Superior temporal gyrus (tissue), 1 donor: ENCODE data around the gene KRT8.
"Not testable (repeated sequence)": the region's sequence is repeated elsewhere in the genome, so short reads cannot be mapped to it uniquely, and the experiment has no call there.

Experiments used
- DNase-seq: peaks from one replicate; pipeline ENCODE4 v3.0.0-alpha.2; 2016; ENCODE audit errors: extremely low spot score

Gene KRT8

GRCh38 chr12:52904509-52905300 is at the start of gene KRT8:
TSS of gene KRT8 (minus strand) at chr12:52905076. CDS start at chr12:52904981, 95 bp downstream.
- DNase-seq, result not testable (repeated sequence)

DNA sequence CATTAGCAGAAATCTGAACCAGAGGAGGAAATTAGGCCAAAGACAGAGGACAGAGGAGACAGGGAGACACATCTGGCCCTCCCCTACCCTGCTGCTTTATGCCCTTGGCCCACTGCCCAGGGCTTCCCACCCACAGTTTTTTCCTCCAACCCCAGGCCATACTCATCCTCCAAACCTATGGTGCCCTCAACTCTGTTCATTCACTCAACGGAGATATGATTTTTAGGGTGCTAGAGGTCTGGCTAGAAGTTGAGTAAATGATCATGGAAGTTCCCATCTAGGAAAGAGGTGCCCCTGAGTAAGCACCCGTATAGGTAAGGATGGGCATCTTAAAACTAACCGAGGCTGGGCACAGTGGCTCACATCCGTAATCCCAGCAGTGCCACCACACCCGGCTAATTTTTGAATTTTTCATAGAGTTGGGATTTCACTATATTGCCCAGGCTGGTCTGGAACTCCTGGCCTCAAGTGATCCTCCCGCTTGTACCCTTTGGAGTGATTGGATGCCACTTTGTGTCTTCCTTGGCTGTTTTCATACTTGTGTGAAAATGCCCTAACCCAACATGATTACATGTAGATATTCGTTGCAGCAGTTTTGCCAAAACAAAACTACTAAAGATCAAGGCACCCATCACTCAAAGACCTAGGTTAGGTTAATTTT is 48.4 kb upstream of the KRT8 start:
- no peak for DNase-seq

GRCh38 chr12:52952076-52952801 is 47.4 kb upstream of the KRT8 start:
- no peak for DNase-seq

- no peak for DNase-seq
These were observed 46.8 kb upstream of the KRT8 start for GRCh38 chr12:52951640-52952039.

GRCh38 chr12:52951126-52951525 is 46.2 kb upstream of the KRT8 start:
- DNase-seq, result no peak

DNA sequence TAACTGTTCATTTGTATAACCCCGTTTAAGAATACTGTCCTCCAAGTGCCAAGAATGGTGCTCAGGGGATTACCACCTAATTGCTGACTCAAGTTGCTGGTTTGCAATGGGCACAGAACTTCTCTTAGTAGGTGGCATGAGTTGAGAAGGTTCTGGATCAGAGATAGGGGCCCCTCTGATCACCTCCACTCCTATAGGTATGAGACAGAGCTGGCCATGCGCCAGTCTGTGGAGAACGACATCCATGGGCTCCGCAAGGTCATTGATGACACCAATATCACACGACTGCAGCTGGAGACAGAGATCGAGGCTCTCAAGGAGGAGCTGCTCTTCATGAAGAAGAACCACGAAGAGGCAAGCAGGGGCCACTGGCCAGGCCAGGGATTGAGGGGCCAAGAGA is 45.7 kb upstream of the KRT8 start:
- no peak for DNase-seq

DNA sequence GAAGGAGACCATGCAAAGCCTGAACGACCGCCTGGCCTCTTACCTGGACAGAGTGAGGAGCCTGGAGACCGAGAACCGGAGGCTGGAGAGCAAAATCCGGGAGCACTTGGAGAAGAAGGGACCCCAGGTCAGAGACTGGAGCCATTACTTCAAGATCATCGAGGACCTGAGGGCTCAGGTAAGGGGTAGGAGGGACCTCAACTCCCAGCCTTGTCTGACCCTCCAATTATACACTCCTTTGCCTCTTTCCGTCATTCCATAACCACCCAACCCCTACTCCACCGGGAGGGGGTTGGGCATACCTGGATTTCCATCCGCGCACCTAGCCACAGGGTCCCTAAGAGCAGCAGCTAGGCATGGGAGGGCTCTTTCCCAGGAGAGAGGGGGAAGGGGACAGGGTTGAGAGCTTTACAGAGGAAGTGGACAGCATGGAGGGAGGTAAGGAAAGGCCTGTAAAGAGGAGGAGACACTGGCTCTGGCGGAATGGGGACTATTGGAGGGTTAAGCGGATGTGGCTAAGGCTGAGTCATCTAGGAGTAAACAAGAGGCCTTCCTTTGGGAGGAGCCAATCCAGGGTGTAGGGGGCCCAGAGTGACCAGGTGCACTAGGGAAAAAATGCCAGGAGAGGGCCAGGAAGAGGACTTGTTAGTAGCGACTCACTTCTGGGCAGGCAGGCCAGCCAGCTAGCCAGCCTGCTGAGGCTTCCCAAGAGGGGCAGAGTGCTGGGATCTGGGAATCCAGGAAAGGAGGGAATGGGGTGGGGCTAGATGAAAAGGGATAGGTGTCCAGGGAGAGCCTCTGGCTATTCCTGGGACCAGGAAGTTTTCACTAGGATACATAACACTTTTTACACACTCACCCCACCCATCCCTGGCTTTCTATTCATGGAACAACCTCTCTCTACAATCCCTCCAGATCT is 44.8 kb upstream of the KRT8 start:
- no peak for DNase-seq

GRCh38 chr12:52947738-52948423 is 43.0 kb upstream of the KRT8 start:
- DNase-seq, result no peak

GRCh38 chr12:52946797-52947547 is 42.1 kb upstream of the KRT8 start:
- no peak for DNase-seq

DNA sequence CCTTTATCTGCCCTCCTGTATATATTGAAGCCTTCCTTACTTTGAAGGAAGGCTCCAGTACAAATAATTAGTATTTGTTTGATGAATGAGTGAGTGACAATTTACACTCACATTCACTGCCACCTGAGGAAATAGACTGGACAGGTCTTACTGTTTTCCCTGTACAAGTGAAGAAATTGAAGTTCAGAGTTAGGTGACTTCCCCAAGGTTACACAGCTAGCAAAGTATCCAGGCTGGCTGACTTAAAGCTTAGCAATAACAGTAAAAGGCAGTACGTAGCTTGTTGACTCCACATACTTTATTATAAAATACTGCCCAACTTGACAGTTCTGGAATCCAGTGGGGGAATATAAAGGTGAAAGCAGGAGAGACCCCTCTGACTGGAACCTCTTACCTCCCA is 41.5 kb upstream of the KRT8 start:
- no peak for DNase-seq

DNA sequence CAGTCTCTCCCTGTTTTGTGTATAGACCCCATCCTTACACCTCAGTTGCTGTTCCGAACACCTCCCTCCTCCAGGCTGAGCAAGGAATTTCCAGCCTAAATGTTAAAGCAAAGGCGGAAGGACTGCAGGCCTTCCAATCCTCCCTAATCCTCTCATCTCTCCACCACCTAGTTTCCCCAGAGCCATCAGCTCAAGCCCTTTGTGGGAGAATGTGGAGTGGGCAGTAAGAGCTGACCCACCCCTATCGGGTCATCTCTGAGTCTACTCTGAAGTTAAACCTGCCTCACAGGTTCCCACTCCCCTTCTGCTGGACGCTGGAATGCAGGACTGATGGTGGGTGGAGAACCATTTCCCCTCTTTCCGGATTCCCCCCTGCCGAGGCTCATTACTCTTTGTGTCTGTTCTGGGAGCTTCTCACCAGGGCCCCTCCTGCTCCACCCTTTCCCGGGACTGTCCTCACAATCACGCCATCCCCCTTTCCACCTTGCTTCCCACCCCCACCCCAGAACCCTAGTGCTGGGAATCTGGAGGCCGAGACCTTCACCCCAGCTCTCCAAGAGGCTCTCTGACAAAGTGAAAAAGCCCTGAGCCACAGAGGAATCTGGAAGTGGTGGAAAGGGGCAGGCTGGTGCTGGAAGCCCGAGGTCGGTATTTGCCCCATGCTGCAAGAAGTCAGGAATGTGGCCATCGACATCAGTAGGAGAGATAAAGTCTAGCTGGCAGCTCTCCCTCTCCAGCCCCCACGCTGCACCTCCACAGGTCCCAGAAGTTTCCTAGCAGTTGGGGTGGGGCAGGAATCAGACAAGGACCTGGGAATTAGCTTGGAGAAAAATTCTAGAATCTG is 40.7 kb upstream of the KRT8 start:
- no peak for DNase-seq

GRCh38 chr12:52944683-52945388 is 40.0 kb upstream of the KRT8 start:
- DNase-seq, result no peak

- no peak for DNase-seq
These were observed 38.0 kb upstream of the KRT8 start for GRCh38 chr12:52942901-52943181.

DNA sequence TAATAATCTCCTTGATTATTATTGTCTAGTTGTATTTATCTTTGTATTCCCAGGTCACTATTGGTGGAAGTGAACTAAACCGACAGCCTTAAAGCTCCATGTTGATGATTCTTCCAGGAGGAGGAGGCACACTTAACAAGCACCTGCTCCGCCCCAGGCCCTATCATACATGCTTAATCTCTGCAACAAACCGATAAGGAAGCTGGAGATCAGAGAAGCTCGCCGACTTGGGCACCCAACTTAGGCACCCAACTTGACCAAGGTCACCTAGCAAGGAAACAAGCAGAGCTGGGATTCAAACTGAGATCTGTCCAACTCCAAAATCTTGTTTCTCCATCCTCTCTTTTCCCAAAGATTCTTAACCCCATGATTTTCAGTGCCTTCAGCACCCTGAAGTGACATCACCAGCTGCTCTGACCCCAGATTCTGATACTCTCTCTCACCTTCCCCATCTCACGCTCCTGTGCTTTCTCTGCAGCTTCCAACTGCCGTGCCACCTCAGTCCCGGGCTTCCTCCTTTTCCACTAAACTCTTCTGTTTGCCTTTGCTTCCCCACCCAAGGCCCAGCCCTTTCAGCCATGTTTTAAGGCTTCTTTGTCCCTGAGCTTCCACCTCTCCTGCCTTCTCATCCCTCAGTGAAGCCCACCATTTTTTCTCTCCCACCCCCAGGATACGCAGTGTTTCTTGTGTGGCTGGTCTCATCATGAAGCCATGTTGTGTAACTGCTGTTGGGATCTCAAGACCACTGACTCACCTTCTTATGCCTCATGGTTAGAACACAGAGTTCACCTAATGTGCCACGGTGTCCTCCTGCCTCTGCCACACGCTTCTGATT is 37.4 kb upstream of the KRT8 start:
- DNase-seq, result no peak

DNA sequence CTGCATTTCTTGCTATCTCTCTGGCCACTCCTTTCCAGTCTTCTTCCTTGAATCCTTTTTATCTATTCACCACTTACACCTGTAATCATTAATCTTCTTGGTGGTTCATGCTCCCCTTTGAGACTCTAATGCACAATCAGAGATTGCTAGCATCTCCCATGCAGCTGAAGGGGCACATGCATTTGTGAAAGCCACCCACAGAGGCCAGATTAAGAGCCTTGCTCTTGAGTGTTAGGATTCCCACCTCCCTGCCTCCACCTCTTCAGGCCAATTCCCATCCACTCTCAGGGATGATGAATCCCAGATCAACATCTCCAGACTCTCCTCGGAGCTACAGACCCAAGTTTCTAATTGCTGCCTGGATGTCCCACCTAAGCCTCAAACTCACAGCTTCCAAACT is 24.7 kb upstream of the KRT8 start:
- DNase-seq, result no peak

DNA sequence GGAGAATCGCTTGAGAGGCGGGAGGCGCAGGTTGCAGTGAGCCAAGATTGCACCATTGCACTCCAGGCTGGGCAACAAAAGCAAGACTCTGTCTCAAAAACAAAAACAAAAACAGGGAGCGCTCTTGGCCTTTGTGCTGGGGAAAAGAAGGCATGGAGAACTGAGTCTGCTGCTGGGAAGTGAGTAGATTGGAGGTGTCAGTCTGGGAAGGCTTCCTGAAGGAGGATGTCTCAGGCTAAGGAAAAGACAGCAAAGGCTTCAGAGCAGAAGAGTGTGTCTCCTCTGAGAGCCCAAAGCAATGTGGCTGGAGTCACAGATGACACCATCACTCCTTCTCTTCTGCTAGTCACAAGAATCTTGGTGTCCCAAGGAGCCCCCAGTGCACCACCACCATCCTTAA is 23.1 kb upstream of the KRT8 start:
- DNase-seq, result no peak

DNA sequence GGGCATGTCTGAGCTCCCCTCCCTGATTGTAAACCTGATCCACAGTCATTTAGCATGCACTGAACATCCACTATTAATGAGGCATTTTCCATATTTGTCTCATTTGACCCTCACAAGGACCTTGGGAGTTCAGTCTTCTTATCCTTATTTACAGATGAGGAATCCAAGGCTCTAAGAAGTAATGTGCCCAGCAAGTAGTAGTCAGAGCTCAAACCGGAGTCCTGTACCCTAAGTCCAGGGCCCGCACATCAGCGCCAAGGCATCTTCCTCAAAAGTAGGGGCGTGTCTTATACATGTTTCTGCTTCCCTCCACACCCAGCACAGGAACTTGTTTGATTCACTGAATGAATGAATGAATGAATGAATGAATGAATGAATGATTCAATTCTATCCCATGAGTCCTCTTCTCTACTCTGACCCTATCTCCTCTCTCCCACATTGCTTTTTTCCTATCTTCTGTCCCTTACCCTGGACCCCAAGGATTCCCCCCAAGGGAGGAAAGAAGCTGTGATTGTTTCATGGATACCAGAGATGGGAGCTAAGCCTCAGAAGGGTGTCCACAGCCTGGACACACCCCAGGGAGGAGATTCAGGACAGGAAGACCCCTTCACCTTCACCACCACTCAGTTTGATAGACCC is 21.8 kb upstream of the KRT8 start:
- no peak for DNase-seq
